ENCODE results near the gene FLRT2. TPM values are rescaled to one million over a fixed set of nuclear protein-coding genes. Genes with fewer than 3 reads are reported as not detected.

Gene FLRT2
- polyA plus RNA-seq, 2 of the 4 experiments (the other 2 are of a cell fraction), result 6.8 to 7.5 TPM

DNA sequence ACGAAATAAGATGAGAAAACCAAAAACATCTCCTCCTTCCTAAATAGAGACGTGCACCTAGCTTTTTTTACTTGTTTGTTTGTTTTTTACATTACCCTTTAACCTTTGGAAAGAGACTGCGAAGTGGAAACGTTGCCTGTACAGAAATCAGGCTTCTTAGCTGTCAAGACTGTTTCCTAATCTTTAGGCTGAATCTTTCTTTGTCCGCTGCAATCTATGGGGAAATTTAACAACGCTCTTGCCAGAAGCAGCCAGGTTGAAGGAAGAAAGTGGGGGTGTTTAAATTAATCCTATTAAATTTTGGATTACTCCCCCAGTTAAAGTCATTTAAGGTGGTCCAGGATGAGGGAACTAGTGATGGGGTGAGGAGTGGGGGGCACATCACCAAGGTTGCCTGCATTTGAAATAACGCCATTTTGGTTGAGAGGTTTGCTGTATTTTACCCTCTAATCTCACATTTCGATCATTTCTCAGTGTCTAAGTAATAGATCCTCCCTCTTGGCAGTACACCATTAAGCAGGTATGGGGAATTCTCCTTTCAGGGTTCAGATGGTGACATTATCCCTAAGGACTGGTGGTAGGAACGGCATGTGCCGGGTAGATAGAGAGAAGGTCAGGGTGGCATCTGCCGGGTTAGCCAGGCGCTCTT is 2.6 kb downstream of the FLRT2 start:
- ChIA-PET CTCF (interaction anchor here (0.9 to 1.5 kb wide), 3 partner anchors 45 to 866 kb away, joined by 3 read pairs; no protein-coding TSS in a partner anchor), POLR2A (no interaction called here)
- DNase-seq (ENCODE audit: low read depth in 1 of 2, low spot score in 1 of 2) (no peak), ATAC-seq (no peak), FAIRE-seq (no peak)
- Histone ChIP-seq H3K4me2 (peak overlapping the region; percentile 85), H3K9me3 (no peaks in the 10 kb centered on the region), H3K4me1 (peaks cover 14% of the 10 kb centered on the region), H3K4me3 (peak overlapping the region; percentile 51), H3K27ac (peak overlapping the region; percentile 58 to 86; a peak in 5 of 6 replicates)
- 6% methylated on average over 12 of the region's 12 CpGs for WGBS (ENCODE audit: missing lambda C conversion rate)
- TF ChIP-seq ESRRA (IDR thresholded peaks at IDR 0.05; ENCODE audit: borderline replicate concordance, low read length), result no peak
- TF ChIP-seq, protein P1, sequence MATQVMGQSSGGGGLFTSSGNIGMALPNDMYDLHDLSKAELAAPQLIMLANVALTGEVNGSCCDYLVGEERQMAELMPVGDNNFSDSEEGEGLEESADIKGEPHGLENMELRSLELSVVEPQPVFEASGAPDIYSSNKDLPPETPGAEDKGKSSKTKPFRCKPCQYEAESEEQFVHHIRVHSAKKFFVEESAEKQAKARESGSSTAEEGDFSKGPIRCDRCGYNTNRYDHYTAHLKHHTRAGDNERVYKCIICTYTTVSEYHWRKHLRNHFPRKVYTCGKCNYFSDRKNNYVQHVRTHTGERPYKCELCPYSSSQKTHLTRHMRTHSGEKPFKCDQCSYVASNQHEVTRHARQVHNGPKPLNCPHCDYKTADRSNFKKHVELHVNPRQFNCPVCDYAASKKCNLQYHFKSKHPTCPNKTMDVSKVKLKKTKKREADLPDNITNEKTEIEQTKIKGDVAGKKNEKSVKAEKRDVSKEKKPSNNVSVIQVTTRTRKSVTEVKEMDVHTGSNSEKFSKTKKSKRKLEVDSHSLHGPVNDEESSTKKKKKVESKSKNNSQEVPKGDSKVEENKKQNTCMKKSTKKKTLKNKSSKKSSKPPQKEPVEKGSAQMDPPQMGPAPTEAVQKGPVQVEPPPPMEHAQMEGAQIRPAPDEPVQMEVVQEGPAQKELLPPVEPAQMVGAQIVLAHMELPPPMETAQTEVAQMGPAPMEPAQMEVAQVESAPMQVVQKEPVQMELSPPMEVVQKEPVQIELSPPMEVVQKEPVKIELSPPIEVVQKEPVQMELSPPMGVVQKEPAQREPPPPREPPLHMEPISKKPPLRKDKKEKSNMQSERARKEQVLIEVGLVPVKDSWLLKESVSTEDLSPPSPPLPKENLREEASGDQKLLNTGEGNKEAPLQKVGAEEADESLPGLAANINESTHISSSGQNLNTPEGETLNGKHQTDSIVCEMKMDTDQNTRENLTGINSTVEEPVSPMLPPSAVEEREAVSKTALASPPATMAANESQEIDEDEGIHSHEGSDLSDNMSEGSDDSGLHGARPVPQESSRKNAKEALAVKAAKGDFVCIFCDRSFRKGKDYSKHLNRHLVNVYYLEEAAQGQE (IDR thresholded peaks at IDR 0.05), result no peak
- TF ChIP-seq, protein P2, sequence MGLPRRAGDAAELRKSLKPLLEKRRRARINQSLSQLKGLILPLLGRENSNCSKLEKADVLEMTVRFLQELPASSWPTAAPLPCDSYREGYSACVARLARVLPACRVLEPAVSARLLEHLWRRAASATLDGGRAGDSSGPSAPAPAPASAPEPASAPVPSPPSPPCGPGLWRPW (IDR thresholded peaks at IDR 0.05), result no peak
- no peak for TF ChIP-seq HEYL (CRISPR knock-in tag; IDR thresholded peaks at IDR 0.05)
- no peak for TF ChIP-seq KDM5A (IDR thresholded peaks at IDR 0.05)
- TF ChIP-seq ZC3H11A (IDR thresholded peaks at IDR 0.05), result no peak
- TF ChIP-seq CHD2 (IDR thresholded peaks at IDR 0.05; ENCODE audit: low read length, partially characterized antibody), result no peak

DNA sequence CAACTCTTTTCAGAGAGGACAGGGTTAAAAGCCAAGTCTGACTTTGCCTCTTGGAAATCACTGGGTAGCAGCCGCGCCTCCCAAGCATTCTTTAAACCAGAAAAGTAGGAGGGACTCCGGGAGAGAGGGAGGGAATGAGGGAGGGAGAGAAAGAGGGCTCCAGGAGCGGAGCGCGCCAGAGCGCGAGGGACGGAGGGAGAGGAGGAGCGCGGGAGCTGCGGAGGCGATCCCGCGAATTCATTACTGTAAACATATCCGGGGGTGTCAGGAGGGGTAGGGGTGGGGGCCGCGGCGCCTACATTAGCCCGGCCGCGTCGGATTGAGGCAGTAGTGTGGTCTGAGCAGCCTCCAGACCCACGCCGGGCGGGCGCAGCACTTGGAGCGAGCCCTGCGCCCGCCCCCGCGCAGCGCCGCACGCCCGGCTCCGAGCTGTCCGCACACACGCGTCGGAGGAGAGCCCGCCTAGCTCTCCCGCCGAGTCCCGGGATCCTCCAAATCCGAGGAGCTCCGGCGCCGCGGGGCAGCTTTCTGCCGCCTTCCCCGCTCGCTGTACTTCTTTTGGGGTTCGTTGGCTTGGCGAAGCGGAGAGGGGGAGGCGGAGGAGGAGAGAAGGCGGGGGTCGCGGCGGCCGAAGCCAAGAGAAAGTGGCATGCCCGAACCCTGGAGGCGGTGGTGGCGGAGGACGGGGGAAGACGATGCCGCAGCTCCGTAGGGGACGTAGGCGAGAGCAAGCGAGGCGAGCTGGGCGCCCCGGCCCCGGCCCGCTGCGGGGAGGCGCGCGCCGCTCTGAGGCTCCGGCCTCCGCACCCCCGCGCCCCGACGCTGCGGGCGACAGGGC is 3.3 kb downstream of the FLRT2 start:
- peak overlapping the region; percentile 49 to 86; a peak in 4 of 6 replicates for H3K27ac ChIP-seq
- H3K4me1 ChIP-seq, result 0 out of 3 replicates have a peak, but pooled peaks cover 8% of the 10 kb centered on the region
- TF ChIP-seq PHF8 (IDR thresholded peaks at IDR 0.05; ENCODE audit: borderline replicate concordance, low read depth), result 0 out of 2 replicates have a peak, but pooled peaks have one; percentile 17
- TF ChIP-seq, protein P3, sequence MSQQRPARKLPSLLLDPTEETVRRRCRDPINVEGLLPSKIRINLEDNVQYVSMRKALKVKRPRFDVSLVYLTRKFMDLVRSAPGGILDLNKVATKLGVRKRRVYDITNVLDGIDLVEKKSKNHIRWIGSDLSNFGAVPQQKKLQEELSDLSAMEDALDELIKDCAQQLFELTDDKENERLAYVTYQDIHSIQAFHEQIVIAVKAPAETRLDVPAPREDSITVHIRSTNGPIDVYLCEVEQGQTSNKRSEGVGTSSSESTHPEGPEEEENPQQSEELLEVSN (IDR thresholded peaks at IDR 0.05; ENCODE audit: borderline replicate concordance, low read depth), result peak; percentile 60; the same call in 1 of the 2 replicates
- TF ChIP-seq POLR2A (IDR thresholded peaks at IDR 0.05; ENCODE audit: low read length), result peak; percentile 31
- TF ChIP-seq, protein P4, sequence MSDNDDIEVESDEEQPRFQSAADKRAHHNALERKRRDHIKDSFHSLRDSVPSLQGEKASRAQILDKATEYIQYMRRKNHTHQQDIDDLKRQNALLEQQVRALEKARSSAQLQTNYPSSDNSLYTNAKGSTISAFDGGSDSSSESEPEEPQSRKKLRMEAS (IDR thresholded peaks at IDR 0.05), result 0 out of 2 replicates have a peak, but pooled peaks have one; percentile 31
- peak in 1 of 2 experiments; percentile 32; a peak in 2 of 5 replicates for TF ChIP-seq JUN (IDR thresholded peaks at IDR 0.05)
- TF ChIP-seq ZSCAN20 (CRISPR knock-in tag; IDR thresholded peaks at IDR 0.05), result no peak
- TF ChIP-seq RAD21 (conservative IDR thresholded peaks at IDR 0.05 in 1 of 2, IDR thresholded peaks at IDR 0.05 in 1 of 2), result peak in 1 of 2 experiments; percentile 14; a peak in 1 of 5 replicates
- TF ChIP-seq, protein P5, sequence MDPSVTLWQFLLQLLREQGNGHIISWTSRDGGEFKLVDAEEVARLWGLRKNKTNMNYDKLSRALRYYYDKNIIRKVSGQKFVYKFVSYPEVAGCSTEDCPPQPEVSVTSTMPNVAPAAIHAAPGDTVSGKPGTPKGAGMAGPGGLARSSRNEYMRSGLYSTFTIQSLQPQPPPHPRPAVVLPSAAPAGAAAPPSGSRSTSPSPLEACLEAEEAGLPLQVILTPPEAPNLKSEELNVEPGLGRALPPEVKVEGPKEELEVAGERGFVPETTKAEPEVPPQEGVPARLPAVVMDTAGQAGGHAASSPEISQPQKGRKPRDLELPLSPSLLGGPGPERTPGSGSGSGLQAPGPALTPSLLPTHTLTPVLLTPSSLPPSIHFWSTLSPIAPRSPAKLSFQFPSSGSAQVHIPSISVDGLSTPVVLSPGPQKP (IDR thresholded peaks at IDR 0.05; ENCODE audit: low read depth, low read length), result no peak
- peak overlapping the region; percentile 85 for H3K4me2 ChIP-seq
- no peaks in the 10 kb centered on the region for H3K9me3 ChIP-seq
- DNase-seq (ENCODE audit: low read depth in 1 of 2, low spot score in 1 of 2) (peak; percentile 46 to 80), FAIRE-seq (no peak), ATAC-seq (peak; percentile 39 to 67)
- WGBS (ENCODE audit: missing lambda C conversion rate), result 3% methylated on average over 35 of the region's 90 CpGs
- ChIA-PET CTCF (interaction anchor here (0.9 to 1.5 kb wide), 4 partner anchors 44 to 867 kb away, joined by 3 read pairs; no protein-coding TSS in a partner anchor), POLR2A (no interaction called here)
- H3K4me3 ChIP-seq, result peak overlapping the region; percentile 51
